Stomach (tissue), 4 donors: ENCODE data around the gene CMTR2.

ENCODE experiments used
- CTCF ChIP-seq, 7 experiments: fragments of 450-650 bp in 4 of 7; fragments of 200-600 bp in 3 of 7; sonication (generic) in 3 of 7; IDR thresholded peaks; one replicate each; pipeline ENCODE4 v1.5.1; 2016 to 2019; ENCODE audit warnings: antibody characterized with exemption in 7 of 7, control low read depth in 2 of 7, mild to moderate bottlenecking in 1 of 7
- POLR2A ChIP-seq, 4 donors: fragments of 450-650 bp; IDR thresholded peaks; one replicate each; pipeline ENCODE4 v1.6.1; 2016; ENCODE audit warnings: antibody characterized with exemption in 4 of 4, control low read depth in 2 of 4, mild to moderate bottlenecking in 1 of 4, moderate library complexity in 1 of 4
- POLR2AphosphoS5 ChIP-seq, 3 donors: sonication (generic); formaldehyde crosslinking; IDR thresholded peaks; one replicate each; pipeline ENCODE4 v1.6.1; 2016; ENCODE audit warnings: antibody characterized with exemption in 3 of 3

GRCh38 chr16:71315269-71315668 lies 26.1 kb upstream of the CMTR2 start:
- TF ChIP-seq POLR2AphosphoS5 (IDR thresholded peaks at IDR 0.05) (no peak), CTCF (IDR thresholded peaks at IDR 0.05) (no peak), POLR2A (IDR thresholded peaks at IDR 0.05) (no peak)
